Measurements from ENCODE around the gene HPCAL4.

Gene HPCAL4

DNA sequence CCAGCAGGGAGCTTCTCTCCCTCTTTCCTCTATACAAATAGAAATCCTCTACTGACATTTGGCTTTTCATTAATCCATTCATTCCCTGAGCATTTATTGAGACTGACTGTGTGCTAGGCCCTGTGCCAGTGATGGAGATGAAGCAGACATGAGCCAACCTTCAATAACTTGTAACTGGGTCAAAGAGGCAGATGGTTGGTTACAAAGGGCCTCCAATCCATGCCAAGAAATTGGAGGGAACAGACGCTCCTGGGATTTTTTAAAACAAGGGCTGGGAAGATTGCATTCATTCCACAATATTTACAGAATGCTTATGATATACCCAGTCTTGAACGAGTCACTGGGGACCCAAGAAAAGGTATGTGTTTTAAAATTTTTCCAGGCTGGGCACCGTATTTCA, 6.2 kb downstream of the HPCAL4 start:
- Histone ChIP-seq H3K4me2 (ENCODE audit: low read length) (no peak overlapping the region), H2BK5ac (ENCODE audit: low read length) (no peak overlapping the region), H3K4me1 (ENCODE audit: control insufficient read depth, low read depth, low read length) (no peaks in the 10 kb centered on the region), H2AK5ac (ENCODE audit: low read length) (no peak overlapping the region), H3K4me3 (ENCODE audit: low read length) (no peak overlapping the region), H4K8ac (ENCODE audit: low read depth, low read length) (no peak overlapping the region), H2BK120ac (ENCODE audit: low read depth, low read length) (no peak overlapping the region), H3K36me3 (ENCODE audit: control insufficient read depth, insufficient read depth, low read length) (no peaks in the 10 kb centered on the region), H3K79me1 (ENCODE audit: low read length) (no peaks in the 10 kb centered on the region), H4K5ac (ENCODE audit: low read length) (no peak overlapping the region), H3K27me3 (ENCODE audit: insufficient read depth, low read length, poor library complexity) (peaks cover 68% of the 10 kb centered on the region), H3K18ac (ENCODE audit: low read length) (no peak overlapping the region), H2BK15ac (replicated peaks; ENCODE audit: low read depth) (no peak overlapping the region), H3K27ac (ENCODE audit: low read depth, low read length) (no peak overlapping the region), H3K79me2 (ENCODE audit: control insufficient read depth, insufficient read depth, low read length) (no peaks in the 10 kb centered on the region), H3K56ac (ENCODE audit: low read length) (no peak overlapping the region), H3K9ac (ENCODE audit: low read length) (no peak overlapping the region), H3K4ac (ENCODE audit: low read depth, low read length) (no peak overlapping the region), H3K23ac (ENCODE audit: low read length) (no peak overlapping the region)
- DNase-seq, result no peak
- WGBS (ENCODE audit: extremely low coverage, insufficient coverage, low lambda C conversion rate), result no CpG with 5 or more reads among the region's 3 CpGs

DNA sequence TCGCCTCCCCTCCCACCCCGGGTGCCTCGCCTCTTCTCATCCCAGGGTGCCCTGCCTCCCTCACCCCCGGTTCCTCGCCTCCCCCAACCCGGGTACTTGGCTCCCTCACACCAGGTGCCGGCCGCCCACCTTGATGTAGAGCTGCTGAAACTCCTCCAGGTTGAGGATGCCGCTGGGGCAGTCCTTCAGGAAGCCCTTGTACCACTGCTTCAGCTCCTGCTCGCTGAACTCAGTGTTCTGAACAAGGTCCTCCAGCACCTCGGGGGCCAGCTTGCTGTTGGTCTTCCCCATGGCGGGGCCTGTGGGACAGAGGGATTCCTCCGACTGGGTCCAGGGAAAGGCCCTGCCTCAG, 6.9 kb downstream of the HPCAL4 start:
- Histone ChIP-seq H3K4me1 (ENCODE audit: control insufficient read depth, low read depth, low read length) (no peaks in the 10 kb centered on the region), H4K8ac (ENCODE audit: low read depth, low read length) (no peak overlapping the region), H2BK15ac (replicated peaks; ENCODE audit: low read depth) (no peak overlapping the region), H3K79me1 (ENCODE audit: low read length) (no peaks in the 10 kb centered on the region), H3K27me3 (ENCODE audit: insufficient read depth, low read length, poor library complexity) (peaks cover 66% of the 10 kb centered on the region), H3K56ac (ENCODE audit: low read length) (no peak overlapping the region), H2BK5ac (ENCODE audit: low read length) (no peak overlapping the region), H3K27ac (ENCODE audit: low read depth, low read length) (no peak overlapping the region), H2AK5ac (ENCODE audit: low read length) (no peak overlapping the region), H3K4me2 (ENCODE audit: low read length) (no peak overlapping the region), H3K4me3 (ENCODE audit: low read length) (no peak overlapping the region), H3K79me2 (ENCODE audit: control insufficient read depth, insufficient read depth, low read length) (no peaks in the 10 kb centered on the region), H3K18ac (ENCODE audit: low read length) (no peak overlapping the region), H3K23ac (ENCODE audit: low read length) (no peak overlapping the region), H2BK120ac (ENCODE audit: low read depth, low read length) (no peak overlapping the region), H3K4ac (ENCODE audit: low read depth, low read length) (no peak overlapping the region), H3K9ac (ENCODE audit: low read length) (no peak overlapping the region), H3K36me3 (ENCODE audit: control insufficient read depth, insufficient read depth, low read length) (no peaks in the 10 kb centered on the region), H4K5ac (ENCODE audit: low read length) (no peak overlapping the region)
- no CpG with 5 or more reads among the region's 13 CpGs for WGBS (ENCODE audit: extremely low coverage, insufficient coverage, low lambda C conversion rate)
- no peak for DNase-seq

DNA sequence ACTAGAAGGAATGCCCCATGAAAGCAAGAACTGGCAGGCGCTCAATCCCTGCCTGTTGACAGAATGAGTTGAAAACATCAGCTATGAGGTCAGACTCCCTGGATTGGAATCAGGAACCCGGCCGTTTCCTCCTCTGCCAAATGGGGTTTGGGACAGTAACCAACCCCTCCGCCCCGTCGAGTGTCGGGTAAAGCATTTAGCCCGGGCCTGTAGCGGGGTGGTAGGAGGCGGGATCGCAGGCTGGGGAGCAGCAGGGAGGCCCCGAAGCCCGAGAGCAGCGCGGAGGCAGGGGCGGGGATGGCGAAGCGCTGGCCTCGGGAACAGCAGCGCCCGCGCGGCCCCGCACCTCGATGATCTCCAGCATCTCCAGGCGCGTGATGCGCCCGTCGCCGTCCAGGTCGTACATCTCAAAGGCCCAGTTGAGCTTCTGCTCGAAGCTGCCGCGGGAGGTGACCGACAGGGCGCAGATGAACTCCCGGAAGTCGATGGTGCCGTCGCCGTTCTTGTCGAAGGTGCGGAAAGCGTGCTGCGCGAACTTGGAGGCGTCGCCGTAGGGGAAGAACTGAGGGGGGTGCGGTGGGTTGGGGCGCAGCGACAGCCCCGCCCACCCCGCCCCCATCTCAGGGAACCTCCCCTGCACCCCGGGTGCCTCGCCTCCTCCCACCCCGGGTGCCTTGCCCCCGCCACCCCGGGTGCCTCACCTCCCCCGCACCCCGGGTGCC, 7.5 kb downstream of the HPCAL4 start:
- peaks cover 62% of the 10 kb centered on the region for H3K27me3 ChIP-seq (ENCODE audit: insufficient read depth, low read length, poor library complexity)

DNA sequence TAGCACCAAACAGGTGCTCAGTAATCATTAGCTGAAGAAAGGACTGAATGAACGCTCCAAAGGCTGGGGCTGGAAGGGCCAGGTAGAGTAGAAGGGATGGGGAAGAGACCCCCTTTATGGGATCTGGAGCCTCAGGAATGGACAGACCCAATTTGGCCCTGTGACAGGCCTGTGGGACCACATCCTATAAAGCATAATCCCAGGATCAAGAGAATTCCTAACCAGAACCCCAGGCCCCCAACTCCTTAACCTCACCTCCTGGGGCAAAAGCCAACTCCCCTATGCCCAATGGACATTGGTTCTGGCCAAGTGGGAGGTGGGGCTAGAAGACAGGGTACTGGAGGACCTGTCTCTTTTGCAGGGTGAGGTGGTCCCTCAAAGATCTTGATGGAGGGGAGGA, 9.2 kb downstream of the HPCAL4 start:
- Histone ChIP-seq H3K4me1 (ENCODE audit: control insufficient read depth, low read depth, low read length) (no peaks in the 10 kb centered on the region), H3K18ac (ENCODE audit: low read length) (no peak overlapping the region), H2BK15ac (replicated peaks; ENCODE audit: low read depth) (no peak overlapping the region), H3K4me2 (ENCODE audit: low read length) (no peak overlapping the region), H4K5ac (ENCODE audit: low read length) (no peak overlapping the region), H3K27me3 (ENCODE audit: insufficient read depth, low read length, poor library complexity) (peaks cover 54% of the 10 kb centered on the region), H4K8ac (ENCODE audit: low read depth, low read length) (no peak overlapping the region), H3K9ac (ENCODE audit: low read length) (no peak overlapping the region), H2BK120ac (ENCODE audit: low read depth, low read length) (no peak overlapping the region), H3K4me3 (ENCODE audit: low read length) (no peak overlapping the region), H3K79me1 (ENCODE audit: low read length) (no peaks in the 10 kb centered on the region), H3K56ac (ENCODE audit: low read length) (no peak overlapping the region), H3K27ac (ENCODE audit: low read depth, low read length) (no peak overlapping the region), H3K36me3 (ENCODE audit: control insufficient read depth, insufficient read depth, low read length) (no peaks in the 10 kb centered on the region), H3K23ac (ENCODE audit: low read length) (no peak overlapping the region), H2AK5ac (ENCODE audit: low read length) (no peak overlapping the region), H2BK5ac (ENCODE audit: low read length) (no peak overlapping the region), H3K4ac (ENCODE audit: low read depth, low read length) (no peak overlapping the region), H3K79me2 (ENCODE audit: control insufficient read depth, insufficient read depth, low read length) (no peaks in the 10 kb centered on the region)
- WGBS (ENCODE audit: extremely low coverage, insufficient coverage, low lambda C conversion rate), result no CpG with 5 or more reads among the region's 1 CpG
- no peak for DNase-seq

More for the DNA sequence above, 7.5 kb downstream of the HPCAL4 start:
- H3K4ac ChIP-seq (ENCODE audit: low read depth, low read length), result no peak overlapping the region
- no peak overlapping the region for H3K4me2 ChIP-seq (ENCODE audit: low read length)
- no peak overlapping the region for H4K8ac ChIP-seq (ENCODE audit: low read depth, low read length)
- no peak overlapping the region for H2AK5ac ChIP-seq (ENCODE audit: low read length)
- no peak overlapping the region for H2BK5ac ChIP-seq (ENCODE audit: low read length)
- no peak overlapping the region for H3K23ac ChIP-seq (ENCODE audit: low read length)
- H3K27ac ChIP-seq (ENCODE audit: low read depth, low read length), result no peak overlapping the region
- WGBS (ENCODE audit: extremely low coverage, insufficient coverage, low lambda C conversion rate), result no CpG with 5 or more reads among the region's 62 CpGs
- no peak overlapping the region for H4K5ac ChIP-seq (ENCODE audit: low read length)
- H2BK15ac ChIP-seq (replicated peaks; ENCODE audit: low read depth), result no peak overlapping the region
- no peak overlapping the region for H3K56ac ChIP-seq (ENCODE audit: low read length)
- H3K4me1 ChIP-seq (ENCODE audit: control insufficient read depth, low read depth, low read length), result no peaks in the 10 kb centered on the region
- H3K79me1 ChIP-seq (ENCODE audit: low read length), result no peaks in the 10 kb centered on the region
- H3K79me2 ChIP-seq (ENCODE audit: control insufficient read depth, insufficient read depth, low read length), result no peaks in the 10 kb centered on the region
- no peak overlapping the region for H3K4me3 ChIP-seq (ENCODE audit: low read length)
- H3K18ac ChIP-seq (ENCODE audit: low read length), result no peak overlapping the region
- H3K9ac ChIP-seq (ENCODE audit: low read length), result no peak overlapping the region
- no peak overlapping the region for H2BK120ac ChIP-seq (ENCODE audit: low read depth, low read length)
- no peak for DNase-seq
- no peaks in the 10 kb centered on the region for H3K36me3 ChIP-seq (ENCODE audit: control insufficient read depth, insufficient read depth, low read length)

GRCh38 chr1:39681294-39681693, 9.9 kb downstream of the HPCAL4 start:
- Histone ChIP-seq H4K8ac (ENCODE audit: low read depth, low read length) (no peak overlapping the region), H3K79me2 (ENCODE audit: control insufficient read depth, insufficient read depth, low read length) (no peaks in the 10 kb centered on the region), H3K9ac (ENCODE audit: low read length) (no peak overlapping the region), H4K5ac (ENCODE audit: low read length) (no peak overlapping the region), H3K36me3 (ENCODE audit: control insufficient read depth, insufficient read depth, low read length) (no peaks in the 10 kb centered on the region), H3K23ac (ENCODE audit: low read length) (no peak overlapping the region), H3K27me3 (ENCODE audit: insufficient read depth, low read length, poor library complexity) (peaks cover 50% of the 10 kb centered on the region), H3K56ac (ENCODE audit: low read length) (no peak overlapping the region), H3K4me1 (ENCODE audit: control insufficient read depth, low read depth, low read length) (no peaks in the 10 kb centered on the region), H3K4ac (ENCODE audit: low read depth, low read length) (no peak overlapping the region), H2BK5ac (ENCODE audit: low read length) (no peak overlapping the region), H3K27ac (ENCODE audit: low read depth, low read length) (no peak overlapping the region), H3K18ac (ENCODE audit: low read length) (no peak overlapping the region), H2BK15ac (replicated peaks; ENCODE audit: low read depth) (no peak overlapping the region), H3K4me3 (ENCODE audit: low read length) (no peak overlapping the region), H3K79me1 (ENCODE audit: low read length) (no peaks in the 10 kb centered on the region), H2BK120ac (ENCODE audit: low read depth, low read length) (no peak overlapping the region), H3K4me2 (ENCODE audit: low read length) (no peak overlapping the region), H2AK5ac (ENCODE audit: low read length) (no peak overlapping the region)
- DNase-seq, result no peak
- no CpG with 5 or more reads among the region's 3 CpGs for WGBS (ENCODE audit: extremely low coverage, insufficient coverage, low lambda C conversion rate)

DNA sequence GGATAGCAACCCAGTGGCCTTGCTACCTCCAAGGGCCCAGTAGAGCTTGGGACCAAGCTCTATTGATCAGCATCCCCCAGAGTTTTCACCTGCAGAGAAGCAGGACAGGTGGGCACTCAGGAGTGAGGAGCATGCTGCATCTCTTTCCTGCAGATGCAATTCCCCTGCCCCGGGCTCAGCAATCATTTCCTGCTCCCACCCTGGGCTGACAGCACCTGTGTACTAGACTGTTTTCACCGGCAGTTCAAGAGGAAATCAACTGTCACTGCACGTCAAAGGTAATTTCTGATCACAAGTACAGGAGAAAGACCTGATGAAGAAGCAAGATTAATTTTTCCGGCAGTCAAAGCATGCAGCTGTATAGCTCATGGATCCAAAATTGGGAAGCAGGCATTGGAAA, 10.5 kb downstream of the HPCAL4 start:
- no peak overlapping the region for H3K4me2 ChIP-seq (ENCODE audit: low read length)
- H4K8ac ChIP-seq (ENCODE audit: low read depth, low read length), result no peak overlapping the region
- H3K27me3 ChIP-seq (ENCODE audit: insufficient read depth, low read length, poor library complexity), result peaks cover 49% of the 10 kb centered on the region
- DNase-seq, result no peak
- no CpG with 5 or more reads among the region's 4 CpGs for WGBS (ENCODE audit: extremely low coverage, insufficient coverage, low lambda C conversion rate)
- H3K4ac ChIP-seq (ENCODE audit: low read depth, low read length), result no peak overlapping the region
- H3K4me3 ChIP-seq (ENCODE audit: low read length), result no peak overlapping the region
- H3K56ac ChIP-seq (ENCODE audit: low read length), result no peak overlapping the region
- no peak overlapping the region for H3K27ac ChIP-seq (ENCODE audit: low read depth, low read length)
- H2BK5ac ChIP-seq (ENCODE audit: low read length), result no peak overlapping the region
- H3K36me3 ChIP-seq (ENCODE audit: control insufficient read depth, insufficient read depth, low read length), result no peaks in the 10 kb centered on the region
- no peak overlapping the region for H4K5ac ChIP-seq (ENCODE audit: low read length)
- no peak overlapping the region for H2AK5ac ChIP-seq (ENCODE audit: low read length)
- H3K23ac ChIP-seq (ENCODE audit: low read length), result no peak overlapping the region
- H2BK15ac ChIP-seq (replicated peaks; ENCODE audit: low read depth), result no peak overlapping the region
- H3K4me1 ChIP-seq (ENCODE audit: control insufficient read depth, low read depth, low read length), result no peaks in the 10 kb centered on the region
- no peaks in the 10 kb centered on the region for H3K79me2 ChIP-seq (ENCODE audit: control insufficient read depth, insufficient read depth, low read length)
- no peaks in the 10 kb centered on the region for H3K79me1 ChIP-seq (ENCODE audit: low read length)
- no peak overlapping the region for H3K18ac ChIP-seq (ENCODE audit: low read length)
- no peak overlapping the region for H2BK120ac ChIP-seq (ENCODE audit: low read depth, low read length)
- H3K9ac ChIP-seq (ENCODE audit: low read length), result no peak overlapping the region
